ENCODE measurements around the gene SYT12.
"Not testable (repeated sequence)": the region's sequence is repeated elsewhere in the genome, so short reads cannot be mapped to it uniquely, and the experiment has no call there.

The SYT12 gene, protein sequence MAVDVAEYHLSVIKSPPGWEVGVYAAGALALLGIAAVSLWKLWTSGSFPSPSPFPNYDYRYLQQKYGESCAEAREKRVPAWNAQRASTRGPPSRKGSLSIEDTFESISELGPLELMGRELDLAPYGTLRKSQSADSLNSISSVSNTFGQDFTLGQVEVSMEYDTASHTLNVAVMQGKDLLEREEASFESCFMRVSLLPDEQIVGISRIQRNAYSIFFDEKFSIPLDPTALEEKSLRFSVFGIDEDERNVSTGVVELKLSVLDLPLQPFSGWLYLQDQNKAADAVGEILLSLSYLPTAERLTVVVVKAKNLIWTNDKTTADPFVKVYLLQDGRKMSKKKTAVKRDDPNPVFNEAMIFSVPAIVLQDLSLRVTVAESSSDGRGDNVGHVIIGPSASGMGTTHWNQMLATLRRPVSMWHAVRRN

GRCh38 chr11:67022961-67023956, at the start of gene SYT12:
Gene SYT12 (plus strand): TSS chr11:67023134. CDS start chr11:67030145, 7,011 bp downstream.
- peak in 1 of 2 experiments; percentile 19 for DNase-seq

- DNase-seq, result no peak
Measured at GRCh38 chr11:66973956-66974580, 48.9 kb upstream of the SYT12 start.

- DNase-seq, result no peak
Measured at GRCh38 chr11:66974724-66975404, 48.1 kb upstream of the SYT12 start, which contains the start of gene C11orf86. Gene C11orf86 (plus strand): TSS chr11:66975304. CDS start chr11:66975363, 59 bp downstream.

- DNase-seq, result no peak
Measured at GRCh38 chr11:66975405-66976027, 47.4 kb upstream of the SYT12 start.

DNA sequence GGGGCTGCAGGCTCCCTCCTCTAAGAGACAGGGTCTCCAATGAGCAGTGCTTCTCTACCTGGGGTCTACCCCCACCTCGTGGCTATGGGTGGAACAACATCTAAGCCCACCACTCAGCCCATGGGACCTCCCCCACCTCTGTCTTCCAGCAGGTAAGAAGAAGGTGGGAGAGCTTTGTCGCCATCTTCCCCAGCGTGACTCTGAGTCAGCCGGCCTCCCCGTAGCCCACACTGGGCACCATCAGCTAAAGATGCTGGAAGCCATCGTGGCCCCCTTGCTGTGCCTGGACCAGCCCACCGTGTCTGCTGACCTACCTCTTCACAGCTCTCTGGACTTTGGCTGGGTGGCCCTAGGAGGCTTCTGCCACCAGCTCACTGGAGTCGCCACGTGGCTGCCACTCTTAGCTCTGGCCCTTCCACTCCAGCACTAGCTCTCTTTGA, 46.9 kb upstream of the SYT12 start:
- DNase-seq, result peak in 1 of 2 experiments; percentile 18

GRCh38 chr11:66976925-66977324, 46.0 kb upstream of the SYT12 start:
- no peak for DNase-seq

GRCh38 chr11:66978229-66978628, 44.7 kb upstream of the SYT12 start:
- no peak for DNase-seq

DNA sequence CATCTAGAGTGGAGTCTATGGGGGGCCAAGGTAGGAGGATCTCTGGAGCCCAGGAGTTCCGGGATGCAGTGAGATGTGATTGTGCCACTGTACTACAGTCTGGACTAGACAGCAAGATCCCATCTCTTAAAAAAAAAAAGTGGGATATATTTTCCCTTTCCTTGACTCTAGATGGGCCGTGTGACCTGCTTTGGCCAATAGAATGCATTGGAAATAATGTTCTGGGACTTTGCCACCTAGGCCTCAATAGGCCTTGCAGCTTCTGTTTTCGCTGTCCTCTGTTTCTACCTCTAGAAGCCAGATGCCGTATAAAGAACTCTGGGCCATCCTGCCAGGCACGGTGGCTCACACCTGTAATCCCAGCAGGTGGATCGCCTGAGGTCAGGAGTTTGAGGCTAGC, 44.2 kb upstream of the SYT12 start:
- no peak for DNase-seq

DNA sequence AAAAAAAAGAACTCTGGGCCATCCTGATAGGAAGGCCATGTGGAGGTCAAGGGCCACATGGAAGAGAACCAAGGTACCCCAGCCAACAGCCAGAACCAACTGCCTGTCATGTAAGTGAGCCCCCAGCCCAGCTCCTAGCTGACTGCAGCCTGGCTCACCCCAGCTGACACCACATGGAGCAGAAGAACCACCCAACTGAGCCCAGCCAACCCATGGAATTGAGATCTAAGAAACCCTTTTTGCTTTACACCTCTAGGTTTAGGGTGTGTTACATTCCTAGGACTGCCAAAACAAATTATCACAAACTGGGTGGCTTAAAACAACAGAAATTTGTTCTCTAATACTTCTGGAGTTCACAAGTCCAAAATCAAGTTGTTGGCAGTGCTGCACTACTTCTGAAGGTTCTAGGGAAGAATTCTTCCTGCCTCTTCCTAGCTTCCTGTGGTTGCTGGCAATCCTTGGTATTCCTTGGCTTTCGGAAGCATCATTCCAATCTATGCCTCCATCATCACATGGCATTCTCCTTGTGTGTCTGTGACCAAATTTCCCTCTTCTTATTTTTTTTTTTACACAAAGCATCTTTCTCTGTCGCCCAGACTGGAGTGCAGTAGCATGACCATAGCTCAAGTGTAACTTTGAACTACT, 43.5 kb upstream of the SYT12 start:
- no peak for DNase-seq

GRCh38 chr11:66981976-66982578, 40.9 kb upstream of the SYT12 start:
- peak; percentile 93 to 94 for DNase-seq

GRCh38 chr11:66983275-66983924, 39.5 kb upstream of the SYT12 start:
- no peak for DNase-seq

- no peak for DNase-seq
Measured at GRCh38 chr11:66985508-66986177, 37.3 kb upstream of the SYT12 start.

DNA sequence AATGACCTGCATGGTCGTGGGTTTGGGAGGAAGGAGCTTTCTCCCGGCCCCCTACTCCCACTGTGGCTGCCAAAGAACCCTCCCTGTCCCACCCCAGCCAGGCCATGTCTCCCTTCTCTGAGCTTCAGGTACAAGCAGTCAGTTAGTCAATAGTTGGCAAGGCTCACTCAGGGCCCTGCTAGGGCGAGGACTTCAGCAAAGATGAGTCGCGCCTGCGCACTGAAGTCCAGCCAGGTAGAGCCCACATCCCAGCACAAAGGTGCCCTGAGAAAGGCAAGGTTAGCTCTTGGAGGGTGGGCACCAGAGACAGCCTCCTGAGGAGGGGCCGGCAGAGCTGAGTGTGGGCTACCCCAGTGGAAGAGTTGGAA, 36.8 kb upstream of the SYT12 start:
- no peak for DNase-seq

DNA sequence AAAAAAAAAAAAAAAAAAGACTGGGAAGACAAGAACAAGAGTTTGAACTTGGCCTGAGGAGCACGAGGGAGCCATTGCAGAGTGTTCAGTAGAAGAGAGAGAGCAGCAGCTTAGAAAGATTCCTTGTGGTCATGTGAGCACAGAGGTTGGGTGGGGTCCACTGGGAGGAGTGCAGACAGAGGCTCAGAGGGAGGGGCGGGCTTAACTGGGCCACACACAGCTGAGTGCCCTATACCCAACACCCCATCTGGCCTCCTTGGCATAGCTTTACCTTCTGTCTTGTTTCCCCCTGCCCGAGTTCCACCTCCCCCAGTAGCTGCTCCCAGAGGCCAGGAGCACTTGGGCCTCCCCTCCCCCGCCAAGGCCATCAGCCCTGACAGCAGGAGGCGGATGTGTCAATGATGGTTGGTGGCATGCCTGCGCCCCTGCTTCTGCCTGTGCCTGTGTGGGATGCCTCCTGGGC, 35.7 kb upstream of the SYT12 start:
- peak in 1 of 2 experiments; percentile 21 for DNase-seq

DNA sequence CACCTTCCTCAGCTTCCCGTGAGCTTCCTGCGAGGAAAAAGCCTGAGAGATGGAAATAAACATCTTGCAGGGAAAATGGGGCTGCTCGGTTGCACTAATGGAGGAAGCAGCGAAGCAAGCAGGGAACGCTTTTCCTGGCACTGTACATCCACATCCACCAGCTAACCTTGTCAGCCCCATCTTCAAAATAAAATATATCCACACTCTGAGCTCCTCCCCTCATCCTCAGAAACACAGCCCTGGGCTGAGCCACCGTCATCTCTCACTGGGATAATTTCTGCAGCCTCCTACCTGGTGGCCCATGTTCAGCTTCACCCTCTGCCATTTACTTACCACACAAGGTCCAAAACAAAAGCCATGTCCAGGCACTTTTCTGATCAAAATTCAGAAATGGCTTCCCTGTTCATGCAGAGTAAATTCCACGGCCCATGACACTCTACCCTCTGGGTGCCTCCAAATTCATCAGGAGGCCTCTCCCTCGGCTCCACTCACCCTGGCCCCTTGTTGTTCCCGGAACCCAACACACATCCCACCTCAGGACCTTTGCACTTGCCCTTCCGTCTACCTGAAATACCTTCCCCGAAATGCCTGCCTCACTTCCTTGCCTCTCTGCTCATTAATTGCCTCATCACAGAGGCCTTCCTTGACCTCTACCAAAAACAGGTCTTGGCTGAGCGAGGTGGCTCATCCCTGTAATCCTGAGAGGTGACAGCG, 34.9 kb upstream of the SYT12 start:
- DNase-seq, result no peak

DNA sequence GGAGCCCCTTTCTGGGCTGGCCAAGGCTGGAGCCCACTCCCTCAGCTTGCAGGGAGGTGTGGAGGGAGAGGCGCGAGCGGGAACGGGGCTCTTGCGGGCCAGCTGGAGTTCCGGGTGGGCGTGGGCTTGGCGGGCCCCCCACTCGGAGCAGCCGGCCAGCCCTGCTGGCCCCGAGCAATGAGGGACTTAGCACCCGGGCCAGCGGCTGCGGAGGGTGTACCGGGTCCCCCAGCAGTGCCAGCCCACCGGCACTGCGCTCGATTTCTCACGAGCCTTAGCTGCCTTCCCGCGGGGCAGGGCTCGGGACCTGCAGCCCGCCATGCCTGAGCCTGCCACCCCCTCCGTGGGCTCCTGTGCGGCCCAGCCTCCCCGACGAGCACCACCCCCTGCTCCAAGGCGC, 34.2 kb upstream of the SYT12 start:
- not testable (repeated sequence) for DNase-seq

DNA sequence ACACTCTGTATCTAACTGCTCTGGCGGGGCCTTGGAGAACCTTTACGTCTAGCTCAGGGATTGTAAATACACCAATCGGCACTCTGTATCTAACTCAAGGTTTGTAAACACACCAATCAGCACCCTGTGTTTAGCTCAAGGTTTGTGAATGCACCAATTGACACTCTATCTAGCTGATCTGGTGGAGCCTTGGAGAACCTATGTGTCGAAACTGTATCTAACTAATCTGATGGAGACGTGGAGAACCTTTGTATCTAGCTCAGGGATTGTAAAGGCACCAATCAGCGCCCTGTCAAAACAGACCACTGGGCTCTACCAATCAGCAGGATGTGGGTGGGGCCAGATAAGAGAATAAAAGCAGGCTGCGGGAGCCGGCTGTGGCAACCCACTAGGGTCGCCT, 33.6 kb upstream of the SYT12 start:
- DNase-seq, result not testable (repeated sequence)

GRCh38 chr11:66992041-66992440, 30.9 kb upstream of the SYT12 start:
- no peak for DNase-seq
